ENCODE measurements around the gene ATP5ME. TPM values are rescaled to one million over a fixed set of nuclear protein-coding genes. Genes with fewer than 3 reads are reported as not detected.

Gene ATP5ME, protein sequence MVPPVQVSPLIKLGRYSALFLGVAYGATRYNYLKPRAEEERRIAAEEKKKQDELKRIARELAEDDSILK
- 61.6 and 97.7 TPM in 2 replicates for total RNA-seq

GRCh38 chr4:674172-675035, at the start of gene ATP5ME, which contains the start of gene MYL5:
ATP5ME (minus strand) TSS chr4:674276; CDS start chr4:674247, 29 bp downstream.
MYL5 (plus strand) TSS chr4:674542; CDS start chr4:678027, 3,485 bp downstream.

GRCh38 chr4:705278-706082, 31.4 kb upstream of the ATP5ME start, which contains the start of gene PCGF3:
PCGF3 (plus strand) TSS chr4:705832; CDS start chr4:733681, 27,849 bp downstream.

DNA sequence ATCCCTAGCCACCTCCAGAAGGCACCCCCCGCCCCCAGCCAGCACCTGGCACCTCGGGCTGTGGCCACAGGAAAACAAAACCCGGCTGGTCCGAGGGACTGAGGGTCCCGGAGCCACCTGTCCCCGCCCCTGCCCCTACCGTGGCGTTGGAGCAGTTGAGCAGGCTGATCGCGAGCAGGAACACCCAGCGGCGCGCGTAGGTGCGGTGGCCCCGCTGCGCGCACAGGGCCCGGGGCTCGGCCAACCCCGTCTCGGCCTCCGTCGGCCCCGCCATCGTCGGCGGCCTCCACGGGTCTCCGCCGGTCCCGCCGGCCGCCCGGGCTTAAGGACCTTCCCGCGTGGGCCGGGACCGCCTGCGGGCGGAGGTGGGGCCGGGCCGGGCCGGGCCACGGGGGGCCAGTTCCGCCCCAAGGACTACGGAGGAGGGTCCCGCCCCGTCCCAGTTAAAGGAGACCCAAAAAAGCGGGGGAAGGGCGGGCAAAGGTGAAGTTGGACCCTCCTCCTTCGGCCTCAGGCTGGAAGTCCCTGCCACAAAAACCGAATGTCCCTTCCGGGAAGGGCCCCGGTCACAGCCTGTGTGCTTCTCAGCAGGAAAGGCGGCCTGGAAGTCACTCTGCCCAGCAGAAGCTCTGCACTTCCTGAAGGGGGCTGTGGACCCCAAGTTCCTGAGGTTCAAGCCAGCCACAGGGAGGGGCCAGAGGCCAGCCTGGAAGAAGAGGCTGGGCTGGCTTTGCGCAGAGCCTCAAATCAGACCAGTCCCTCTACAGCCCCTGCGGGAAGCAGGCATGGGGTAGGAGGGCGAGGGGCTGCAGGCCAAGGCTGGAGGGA, 15.0 kb upstream of the ATP5ME start, which contains the start of gene SLC49A3:
Gene SLC49A3 (minus strand): TSS at position 298 of the 828 bp plus-strand sequence. CDS start 24 bp downstream, at position 274.

GRCh38 chr4:624705-625590, 49.1 kb downstream of the ATP5ME start, which contains the start of gene PDE6B:
PDE6B (plus strand) TSS chr4:625573; CDS start chr4:625627, 54 bp downstream.

Other genes with a start within 250 kb of the ATP5ME start
- gene ZNF721, start 175.1 kb downstream of the ATP5ME start, total RNA-seq: 17.3 and 20.6 TPM in 2 replicates
- gene PIGG, start 175.1 kb downstream of the ATP5ME start, total RNA-seq: 36.3 and 44.5 TPM in 2 replicates
- gene TMEM271, start 98.0 kb downstream of the ATP5ME start, total RNA-seq: not detected in 2 replicates
- 1.5 and 4.2 TPM in 2 replicates for gene PDE6B, start 48.7 kb downstream of the ATP5ME start, total RNA-seq
- 14.4 and 32.0 TPM in 2 replicates for gene MYL5, start 266 bp upstream of the ATP5ME start, total RNA-seq
- 5.6 and 8.5 TPM in 2 replicates for gene SLC49A3, start 14.9 kb upstream of the ATP5ME start, total RNA-seq
- 64.0 and 67.6 TPM in 2 replicates for gene PCGF3, start 31.6 kb upstream of the ATP5ME start, total RNA-seq
- gene CPLX1, start 151.9 kb upstream of the ATP5ME start, total RNA-seq: 0.10 and 0.33 TPM in 2 replicates